ENCODE measurements around the gene SNRNP70. TPM values are rescaled to one million over a fixed set of nuclear protein-coding genes. Genes with fewer than 3 reads are reported as not detected.

The SNRNP70 gene
- total and polyA plus RNA-seq, 2 of the 13 experiments (the other 11 are each of a cell fraction or from before 2014, with no cell fraction given) = 150 to 210 TPM

GRCh38 chr19:49113762-49114629 is 28.7 kb downstream of the SNRNP70 start, which contains the start of gene LIN7B (continued):
- TF ChIP-seq PLSCR1 (CRISPR knock-in tag; IDR thresholded peaks at IDR 0.05; ENCODE audit: borderline replicate concordance) (no peak), ATF7-NPFF (CRISPR knock-in tag; IDR thresholded peaks at IDR 0.05; ENCODE audit: low read depth) (peak; percentile 78; the same call in 1 of the 2 replicates), SIX4 (CRISPR knock-in tag; IDR thresholded peaks at IDR 0.05) (no peak), REPIN1 (CRISPR knock-in tag; IDR thresholded peaks at IDR 0.05; ENCODE audit: borderline replicate concordance, low read depth) (no peak), ZNF563 (CRISPR knock-in tag; IDR thresholded peaks at IDR 0.05) (peak; percentile 81), KLF12 (CRISPR knock-in tag; IDR thresholded peaks at IDR 0.05; ENCODE audit: borderline replicate concordance) (peak; percentile 71; the same call in 1 of the 2 replicates), NR2F6 (IDR thresholded peaks at IDR 0.05) (no peak), NR2F6 (CRISPR knock-in tag; IDR thresholded peaks at IDR 0.05) (0 out of 2 replicates have a peak, but pooled peaks have one; percentile 5), HOXA3 (CRISPR knock-in tag; IDR thresholded peaks at IDR 0.05) (peak; percentile 60), ZNF205 (CRISPR knock-in tag; IDR thresholded peaks at IDR 0.05) (peak; percentile 41; the same call in 1 of the 2 replicates), ZNF790 (CRISPR knock-in tag; IDR thresholded peaks at IDR 0.05; ENCODE audit: borderline replicate concordance) (peak; percentile 66; the same call in 1 of the 2 replicates), DZIP1 (CRISPR knock-in tag; IDR thresholded peaks at IDR 0.05) (0 out of 2 replicates have a peak, but pooled peaks have one; percentile 36), ZBTB1 (CRISPR knock-in tag; IDR thresholded peaks at IDR 0.05; ENCODE audit: borderline replicate concordance) (no peak), ZSCAN29 (CRISPR knock-in tag; conservative IDR thresholded peaks at IDR 0.05) (no peak), MEIS2 (CRISPR knock-in tag; IDR thresholded peaks at IDR 0.05) (peak; percentile 12; the same call in 1 of the 2 replicates), ZXDC (CRISPR knock-in tag; IDR thresholded peaks at IDR 0.05) (peak; percentile 87; the same call in 1 of the 2 replicates), ZMYM4 (CRISPR knock-in tag; IDR thresholded peaks at IDR 0.05) (peak; percentile 65), EED (CRISPR knock-in tag; IDR thresholded peaks at IDR 0.05) (no peak), SP4 (CRISPR knock-in tag; IDR thresholded peaks at IDR 0.05) (peak; percentile 95), ELF4 (CRISPR knock-in tag; IDR thresholded peaks at IDR 0.05; ENCODE audit: borderline replicate concordance) (no peak), SKI (IDR thresholded peaks at IDR 0.05; ENCODE audit: partially characterized antibody) (peak; percentile 75), KAT7 (CRISPR knock-in tag; IDR thresholded peaks at IDR 0.05; ENCODE audit: borderline replicate concordance) (0 out of 2 replicates have a peak, but pooled peaks have one; percentile 27)
